ENCODE measurements around the gene NUDT8. TPM values are rescaled to one million over a fixed set of nuclear protein-coding genes. Genes with fewer than 3 reads are reported as not detected.
A peak's percentile ranks its signal among the peaks of the same experiment; 100 is the strongest.
"Not testable (repeated sequence)": the region's sequence is repeated elsewhere in the genome, so short reads cannot be mapped to it uniquely, and the experiment has no call there.

The NUDT8 gene
- total RNA-seq, 1 donor from 2014 or later: 8.0 TPM

- Mint-ChIP-seq H3K9me3 (ENCODE audit: unreplicated experiment) (no peaks in the 10 kb centered on the region), H3K4me1 (ENCODE audit: unreplicated experiment) (peaks cover 6% of the 10 kb centered on the region), H3K27me3 (ENCODE audit: unreplicated experiment) (no peaks in the 10 kb centered on the region), H3K27ac (ENCODE audit: unreplicated experiment) (no peak overlapping the region), H3K4me3 (ENCODE audit: unreplicated experiment) (peak overlapping the region; percentile 60), H3K36me3 (ENCODE audit: unreplicated experiment) (no peaks in the 10 kb centered on the region)
- TF ChIP-seq CTCF (IDR thresholded peaks at IDR 0.05): no peak
- DNase-seq (ENCODE audit: extremely low spot score, unreplicated experiment): no peak
Observed at GRCh38 chr11:67628710-67629385, 889 bp downstream of the NUDT8 start.

GRCh38 chr11:67627812-67628624, 1.7 kb downstream of the NUDT8 start:
- peaks cover 6% of the 10 kb centered on the region for H3K4me1 Mint-ChIP-seq (ENCODE audit: unreplicated experiment)
- no peaks in the 10 kb centered on the region for H3K27me3 Mint-ChIP-seq (ENCODE audit: unreplicated experiment)
- no peaks in the 10 kb centered on the region for H3K36me3 Mint-ChIP-seq (ENCODE audit: unreplicated experiment)
- H3K27ac Mint-ChIP-seq (ENCODE audit: unreplicated experiment): no peak overlapping the region
- no peak for TF ChIP-seq CTCF (IDR thresholded peaks at IDR 0.05)
- no peak overlapping the region for H3K4me3 Mint-ChIP-seq (ENCODE audit: unreplicated experiment)
- peak; percentile 67 for DNase-seq (ENCODE audit: extremely low spot score, unreplicated experiment)
- H3K9me3 Mint-ChIP-seq (ENCODE audit: unreplicated experiment): no peaks in the 10 kb centered on the region

- TF ChIP-seq CTCF (IDR thresholded peaks at IDR 0.05): no peak
- Mint-ChIP-seq H3K9me3 (ENCODE audit: unreplicated experiment) (no peaks in the 10 kb centered on the region), H3K27me3 (ENCODE audit: unreplicated experiment) (no peaks in the 10 kb centered on the region), H3K4me3 (ENCODE audit: unreplicated experiment) (no peak overlapping the region), H3K4me1 (ENCODE audit: unreplicated experiment) (peaks cover 6% of the 10 kb centered on the region), H3K27ac (ENCODE audit: unreplicated experiment) (no peak overlapping the region), H3K36me3 (ENCODE audit: unreplicated experiment) (no peaks in the 10 kb centered on the region)
- DNase-seq (ENCODE audit: extremely low spot score, unreplicated experiment): no peak
Observed at GRCh38 chr11:67627441-67627811, 2.3 kb downstream of the NUDT8 start.

GRCh38 chr11:67626970-67627369, 2.8 kb downstream of the NUDT8 start:
- H3K36me3 Mint-ChIP-seq (ENCODE audit: unreplicated experiment): no peaks in the 10 kb centered on the region
- H3K4me1 Mint-ChIP-seq (ENCODE audit: unreplicated experiment): peaks cover 6% of the 10 kb centered on the region
- H3K4me3 Mint-ChIP-seq (ENCODE audit: unreplicated experiment): no peak overlapping the region
- no peak for DNase-seq (ENCODE audit: extremely low spot score, unreplicated experiment)
- H3K9me3 Mint-ChIP-seq (ENCODE audit: unreplicated experiment): no peaks in the 10 kb centered on the region
- TF ChIP-seq CTCF (IDR thresholded peaks at IDR 0.05): no peak
- no peak overlapping the region for H3K27ac Mint-ChIP-seq (ENCODE audit: unreplicated experiment)
- no peaks in the 10 kb centered on the region for H3K27me3 Mint-ChIP-seq (ENCODE audit: unreplicated experiment)

- not testable (repeated sequence) for H3K4me3 Mint-ChIP-seq (ENCODE audit: unreplicated experiment); H3K27me3 Mint-ChIP-seq (ENCODE audit: unreplicated experiment); DNase-seq (ENCODE audit: extremely low spot score, unreplicated experiment); H3K4me1 Mint-ChIP-seq (ENCODE audit: unreplicated experiment); H3K36me3 Mint-ChIP-seq (ENCODE audit: unreplicated experiment); H3K9me3 Mint-ChIP-seq (ENCODE audit: unreplicated experiment); H3K27ac Mint-ChIP-seq (ENCODE audit: unreplicated experiment)
Observed at GRCh38 chr11:67626131-67626833, 3.5 kb downstream of the NUDT8 start.

GRCh38 chr11:67623795-67624194, 5.9 kb downstream of the NUDT8 start:
- not testable (repeated sequence) for H3K9me3 Mint-ChIP-seq (ENCODE audit: unreplicated experiment); DNase-seq (ENCODE audit: extremely low spot score, unreplicated experiment); H3K4me3 Mint-ChIP-seq (ENCODE audit: unreplicated experiment); H3K27me3 Mint-ChIP-seq (ENCODE audit: unreplicated experiment); H3K36me3 Mint-ChIP-seq (ENCODE audit: unreplicated experiment); H3K27ac Mint-ChIP-seq (ENCODE audit: unreplicated experiment)
- peaks cover 12% of the 10 kb centered on the region for H3K4me1 Mint-ChIP-seq (ENCODE audit: unreplicated experiment)

GRCh38 chr11:67622905-67623304, 6.8 kb downstream of the NUDT8 start:
- H3K9me3 Mint-ChIP-seq (ENCODE audit: unreplicated experiment); H3K27me3 Mint-ChIP-seq (ENCODE audit: unreplicated experiment): not testable (repeated sequence)
- peaks cover 12% of the 10 kb centered on the region for H3K4me1 Mint-ChIP-seq (ENCODE audit: unreplicated experiment)

GRCh38 chr11:67621928-67622327, 7.8 kb downstream of the NUDT8 start:
- H3K27me3 Mint-ChIP-seq (ENCODE audit: unreplicated experiment); H3K9me3 Mint-ChIP-seq (ENCODE audit: unreplicated experiment); DNase-seq (ENCODE audit: extremely low spot score, unreplicated experiment); H3K27ac Mint-ChIP-seq (ENCODE audit: unreplicated experiment); H3K36me3 Mint-ChIP-seq (ENCODE audit: unreplicated experiment); H3K4me3 Mint-ChIP-seq (ENCODE audit: unreplicated experiment): not testable (repeated sequence)
- H3K4me1 Mint-ChIP-seq (ENCODE audit: unreplicated experiment): peaks cover 12% of the 10 kb centered on the region

More at GRCh38 chr11:67622905-67623304, 6.8 kb downstream of the NUDT8 start:
- not testable (repeated sequence) for H3K36me3 Mint-ChIP-seq (ENCODE audit: unreplicated experiment); H3K4me3 Mint-ChIP-seq (ENCODE audit: unreplicated experiment); H3K27ac Mint-ChIP-seq (ENCODE audit: unreplicated experiment); DNase-seq (ENCODE audit: extremely low spot score, unreplicated experiment)

All from osteocyte (in vitro differentiated cells).